DMS79 (cell line): Measurements from ENCODE around the gene TSPYL1.
A peak's percentile ranks its signal among the peaks of the same experiment; 100 is the strongest.

Experiments
- DNase-seq: peaks from one replicate; lab custom pipeline; 2025; lab: John Stamatoyannopoulos, UW

Gene TSPYL1

DNA sequence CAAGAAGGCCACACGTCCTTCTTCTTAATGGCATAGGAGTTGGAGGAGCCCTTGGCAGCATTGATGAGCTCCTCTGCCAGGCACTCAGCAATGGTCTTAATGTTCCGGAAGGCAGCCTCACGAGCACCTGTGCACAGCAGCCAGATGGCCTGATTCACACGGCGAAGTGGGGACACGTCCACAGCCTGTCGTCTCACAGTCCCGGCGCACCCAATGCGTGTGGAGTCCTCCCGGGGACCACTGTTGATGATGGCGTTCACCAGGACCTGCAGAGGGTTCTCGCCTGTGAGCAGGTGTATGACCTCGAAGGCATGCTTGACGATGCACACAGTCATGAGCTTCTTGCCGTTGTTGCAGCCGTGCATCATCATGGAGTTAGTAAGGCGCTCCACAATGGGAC, 21.2 kb downstream of the TSPYL1 start:
- no peak for DNase-seq

DNA sequence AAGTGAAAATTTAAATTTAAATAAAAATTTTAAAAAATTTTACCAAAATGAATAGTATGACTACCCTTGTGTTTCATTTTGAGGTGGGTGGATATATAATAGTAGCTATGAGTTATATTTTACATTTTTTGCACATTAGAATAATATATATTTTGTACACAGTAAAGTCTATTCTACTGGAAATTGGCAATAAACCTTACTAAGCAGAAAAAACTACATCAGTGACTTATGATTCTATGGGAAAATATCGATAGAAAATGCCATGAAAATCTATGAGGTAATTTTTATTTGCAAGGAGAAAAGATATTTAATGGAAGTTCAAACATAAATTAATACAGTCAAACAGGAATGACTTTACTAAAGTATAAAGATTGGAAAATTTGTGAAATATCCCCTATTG, 23.0 kb downstream of the TSPYL1 start:
- DNase-seq, result no peak

DNA sequence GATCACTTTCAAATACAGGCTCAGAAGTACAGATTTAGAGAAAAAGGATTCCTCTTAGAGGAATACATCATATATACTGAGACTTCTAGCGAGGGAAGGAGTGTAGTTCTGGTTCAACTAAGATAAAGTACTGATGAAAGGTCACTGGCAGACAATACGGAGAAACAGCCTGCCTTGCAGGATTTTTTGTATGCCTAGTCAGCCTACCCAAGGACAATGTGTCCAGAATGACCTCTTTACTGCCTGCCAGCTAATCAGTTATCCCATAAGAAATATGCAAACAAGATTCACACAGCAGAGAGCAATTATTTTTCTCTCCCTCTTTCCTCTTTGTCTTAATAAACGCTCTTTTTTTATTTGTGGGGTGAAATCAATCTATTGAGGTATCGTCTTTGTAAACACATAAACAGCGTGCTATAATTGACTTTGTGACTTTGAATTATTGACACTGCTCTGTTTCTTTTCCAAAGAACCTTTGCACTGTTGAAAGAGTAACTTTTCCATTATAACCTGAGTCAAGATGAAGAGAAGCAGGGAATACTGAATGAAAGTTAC, 24.4 kb downstream of the TSPYL1 start:
- DNase-seq, result no peak

DNA sequence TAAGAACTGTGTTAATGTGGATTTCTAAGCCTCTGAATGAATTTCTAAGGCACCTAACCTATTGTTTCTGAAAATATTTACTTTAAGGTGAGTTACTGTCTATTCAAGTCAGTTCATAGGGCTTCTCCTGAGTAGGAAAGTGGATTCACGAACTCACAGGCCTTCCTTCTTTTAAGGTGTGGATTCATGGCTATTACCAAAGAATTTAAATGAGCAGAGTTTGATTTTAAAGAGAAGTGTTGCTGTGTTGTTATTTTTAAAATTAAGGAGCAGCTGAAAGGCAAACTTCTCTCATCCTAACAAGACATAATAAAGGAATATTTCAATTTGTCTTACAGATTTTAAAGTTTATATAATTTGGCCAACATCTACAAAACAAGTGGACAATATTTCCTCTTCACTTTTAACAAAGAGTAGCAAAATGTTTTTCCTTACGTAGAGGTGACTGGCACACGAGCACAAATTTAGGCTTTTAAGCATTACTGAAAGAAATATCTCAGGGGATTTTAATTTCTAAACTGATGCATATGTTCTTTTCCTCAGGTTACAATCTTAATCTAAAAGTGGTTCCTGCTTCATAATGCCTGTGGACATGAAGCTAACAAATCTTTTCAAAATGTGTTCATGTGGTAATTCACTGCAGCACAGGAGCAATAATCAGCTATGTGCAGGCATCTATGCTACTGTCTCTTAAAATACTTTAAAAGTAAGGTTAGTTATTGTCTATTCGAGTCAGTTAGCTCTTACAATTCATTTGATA, 25.3 kb downstream of the TSPYL1 start:
- DNase-seq, result no peak

DNA sequence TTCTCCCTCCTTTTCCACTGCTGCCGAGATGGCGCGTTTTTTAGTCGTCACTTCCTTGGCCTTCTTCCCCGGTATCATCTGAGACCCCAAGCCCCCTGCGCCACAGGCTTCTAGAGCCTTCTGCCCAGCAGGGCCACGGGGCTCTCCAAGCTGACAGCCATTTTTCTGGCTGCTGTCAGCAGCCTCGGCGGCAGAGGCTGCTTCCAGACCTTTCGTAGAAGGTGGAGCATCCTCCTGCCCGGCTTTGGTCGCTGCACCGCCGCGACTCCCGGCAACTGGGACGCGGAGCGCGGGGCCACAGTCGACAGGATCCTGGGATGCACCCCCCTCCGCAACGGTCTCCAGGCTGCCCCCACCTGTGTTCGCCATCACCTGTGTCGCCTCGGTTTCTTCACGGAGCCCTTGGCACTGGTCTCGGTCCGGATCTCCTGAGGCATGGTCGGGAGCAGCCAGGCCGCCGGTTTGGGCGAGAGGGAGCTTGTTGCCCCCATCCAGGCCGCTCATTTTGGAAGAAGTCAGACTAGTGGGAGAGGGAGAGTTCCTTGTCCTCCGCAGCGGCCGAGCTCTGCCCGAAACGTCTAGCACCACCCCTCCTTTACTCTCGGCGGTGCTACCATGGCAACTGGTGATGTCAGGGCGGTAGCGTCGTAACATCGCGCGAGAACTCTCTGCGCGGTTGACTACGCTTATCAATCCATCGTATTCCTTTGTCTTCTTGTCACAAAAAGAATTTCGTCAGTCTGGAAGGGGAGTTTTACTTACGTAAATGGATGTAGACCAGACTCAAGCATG, 26.0 kb downstream of the TSPYL1 start, which contains the start of gene TSPYL4:
Gene TSPYL4 (minus strand): TSS at position 571 of the 792 bp plus-strand sequence. CDS start 67 bp downstream, at position 504.
- DNase-seq, result peak; percentile 91

DNA sequence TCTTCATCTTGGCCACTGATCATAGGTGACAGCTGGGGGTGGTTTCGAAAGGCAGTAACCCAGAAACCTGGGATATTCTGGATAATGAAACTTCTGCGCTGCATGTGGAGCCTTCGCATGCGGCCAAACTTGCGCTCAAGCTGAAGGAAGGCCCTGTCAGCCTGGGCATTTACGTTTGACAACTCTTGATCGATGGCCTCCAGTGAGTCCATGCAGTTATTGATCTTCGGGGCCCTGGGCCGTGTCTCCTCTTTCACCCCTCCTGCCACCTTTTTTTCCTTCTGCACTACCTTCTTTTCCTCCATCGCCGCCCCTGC, 26.6 kb downstream of the TSPYL1 start:
- DNase-seq, result no peak

DNA sequence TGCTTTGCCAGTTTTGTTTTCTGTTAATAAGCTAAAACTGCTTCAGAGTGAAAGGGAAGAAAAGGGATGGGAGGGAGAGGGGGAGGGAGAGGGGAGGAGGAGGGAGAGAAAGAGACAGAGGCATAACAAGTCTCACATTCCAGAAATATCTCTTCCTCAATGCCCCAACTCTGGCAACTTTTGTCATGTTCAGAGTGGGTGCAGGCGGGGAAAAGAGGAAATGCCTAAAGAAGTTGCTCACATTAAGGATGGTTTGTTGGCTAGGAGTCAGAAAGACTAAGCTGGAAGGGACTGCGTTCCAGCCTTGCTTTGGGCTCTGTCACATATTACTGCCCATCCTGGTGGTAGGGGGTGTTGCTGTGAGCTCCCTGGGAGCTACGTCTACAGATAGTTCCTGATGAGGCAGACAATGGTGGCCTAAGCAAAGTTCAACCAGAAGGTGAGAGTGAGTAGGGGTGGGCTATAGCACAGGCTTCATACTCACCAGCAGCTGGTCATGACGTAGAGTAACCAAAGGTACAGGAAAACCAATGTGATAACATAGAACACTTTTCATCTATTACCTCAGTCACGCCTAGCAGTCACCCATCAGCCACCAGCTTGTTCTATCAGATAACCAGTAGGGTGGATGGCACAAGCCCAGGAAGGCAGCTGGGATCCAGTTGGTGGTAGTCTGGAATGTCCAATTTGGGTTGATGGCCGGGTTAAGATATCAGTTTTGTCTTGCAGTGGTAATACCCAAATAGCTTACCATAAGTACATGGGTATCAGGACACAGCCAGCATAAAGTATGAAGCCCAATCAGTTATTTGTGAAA, 28.0 kb downstream of the TSPYL1 start:
- DNase-seq, result no peak

DNA sequence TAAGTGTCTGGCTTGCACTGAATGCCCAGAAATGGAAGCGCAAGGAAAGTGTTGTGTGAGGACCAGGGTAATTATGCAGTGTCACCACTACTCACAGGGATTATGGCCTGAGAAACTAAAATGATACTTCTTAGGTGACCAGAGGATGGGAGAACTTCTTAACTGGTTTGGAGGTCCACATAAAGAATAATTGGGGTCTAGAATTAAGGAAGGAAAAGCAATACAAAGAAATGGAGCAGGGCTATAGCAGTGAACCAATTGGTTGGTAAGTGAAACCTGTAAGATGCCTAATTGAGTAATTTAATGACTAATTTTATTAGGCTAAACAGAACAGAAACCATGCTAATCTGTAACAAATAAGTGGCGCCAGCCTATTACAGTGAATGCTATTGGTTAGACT, 31.2 kb downstream of the TSPYL1 start:
- no peak for DNase-seq

DNA sequence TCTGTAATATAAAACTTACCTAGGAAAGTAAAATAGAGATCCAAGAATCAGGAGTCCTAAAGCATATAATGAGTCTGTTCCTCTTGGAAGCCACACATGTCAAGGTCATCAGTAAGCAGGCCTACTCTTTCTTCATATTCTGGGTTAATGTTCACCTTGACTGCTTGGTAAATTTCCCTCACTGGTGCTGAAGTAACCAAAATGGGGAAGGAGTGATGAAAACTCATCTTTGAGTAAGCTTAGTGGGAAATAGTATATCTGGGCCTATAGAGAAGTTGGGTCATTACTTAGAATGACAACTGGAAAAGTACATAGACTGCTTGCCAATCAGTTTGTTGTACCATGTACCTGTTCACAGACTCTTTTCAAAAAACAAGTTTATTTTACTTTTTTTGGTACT, 32.4 kb downstream of the TSPYL1 start:
- no peak for DNase-seq

DNA sequence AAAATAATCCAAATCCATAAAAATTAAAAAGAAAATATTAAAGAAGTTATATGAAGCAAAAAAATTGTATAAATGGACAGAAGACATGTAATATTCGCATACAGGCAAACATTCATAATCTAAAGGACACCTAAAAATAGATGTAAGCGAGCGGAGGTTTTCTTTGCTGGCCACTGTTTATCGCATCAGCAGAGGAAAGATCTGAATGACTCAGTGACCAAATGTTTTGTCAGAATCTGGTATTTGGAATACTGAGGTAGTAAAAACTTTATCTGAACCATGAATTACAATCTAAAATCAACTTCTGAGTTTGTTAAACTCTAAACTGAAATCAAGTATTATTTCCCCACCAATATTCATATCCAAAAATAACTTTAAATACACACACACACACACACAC, 33.6 kb downstream of the TSPYL1 start:
- DNase-seq, result no peak

DNA sequence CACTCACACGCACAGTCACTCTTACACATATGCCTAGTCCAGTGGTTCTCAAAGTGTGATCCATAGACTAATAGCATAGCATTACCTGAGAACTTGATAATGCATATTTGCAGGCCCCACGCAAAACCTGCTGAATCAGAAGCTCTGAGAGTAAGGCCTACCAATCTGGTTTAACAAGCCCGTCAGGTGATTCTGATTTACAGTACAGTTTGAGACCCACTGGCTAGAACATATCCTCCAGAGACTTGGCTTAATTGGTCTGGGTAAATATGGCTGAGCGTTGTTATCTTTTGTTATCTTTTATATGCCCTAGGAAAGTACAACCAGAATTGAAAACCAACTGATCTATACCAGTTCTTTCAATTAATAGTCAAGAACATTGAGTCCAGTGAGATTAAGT, 35.4 kb downstream of the TSPYL1 start:
- no peak for DNase-seq

DNA sequence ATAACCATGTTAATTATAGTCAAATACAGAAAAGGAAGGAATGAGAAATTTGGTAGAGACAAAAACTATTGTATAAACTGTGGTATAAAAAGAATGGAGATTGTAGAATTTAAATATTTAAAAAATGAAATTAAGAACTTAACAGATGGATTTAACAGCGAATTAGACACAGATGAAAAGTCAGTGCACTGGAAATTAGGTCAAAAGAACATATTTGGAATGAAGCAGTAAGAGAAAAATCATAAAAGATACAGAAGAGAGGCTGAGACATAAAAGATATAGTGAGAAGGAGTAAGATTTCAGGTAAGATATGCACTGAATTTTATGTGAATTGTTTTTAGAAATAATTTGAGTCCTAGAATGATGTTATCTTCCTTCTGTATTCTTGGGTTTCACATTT, 39.9 kb downstream of the TSPYL1 start:
- no peak for DNase-seq

DNA sequence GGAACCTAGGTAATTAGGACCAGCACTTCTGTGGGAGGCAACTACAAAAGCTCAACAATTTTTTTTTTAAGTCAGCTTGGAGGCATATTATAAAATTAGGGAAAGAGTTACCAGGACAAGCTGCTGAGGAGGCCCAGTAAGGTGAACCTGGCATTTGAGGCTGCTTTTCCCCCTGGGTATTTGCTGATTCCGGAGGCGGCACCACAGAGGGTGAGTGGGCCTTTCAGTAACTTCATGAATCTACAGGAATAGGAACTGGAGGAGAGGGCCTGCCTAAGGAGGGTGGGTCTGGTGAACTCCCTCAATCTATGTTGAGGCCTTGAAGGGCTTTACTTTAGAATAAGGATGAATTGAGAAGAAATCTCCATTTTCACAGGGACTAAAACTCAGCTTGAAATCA, 40.5 kb downstream of the TSPYL1 start:
- DNase-seq, result no peak

DNA sequence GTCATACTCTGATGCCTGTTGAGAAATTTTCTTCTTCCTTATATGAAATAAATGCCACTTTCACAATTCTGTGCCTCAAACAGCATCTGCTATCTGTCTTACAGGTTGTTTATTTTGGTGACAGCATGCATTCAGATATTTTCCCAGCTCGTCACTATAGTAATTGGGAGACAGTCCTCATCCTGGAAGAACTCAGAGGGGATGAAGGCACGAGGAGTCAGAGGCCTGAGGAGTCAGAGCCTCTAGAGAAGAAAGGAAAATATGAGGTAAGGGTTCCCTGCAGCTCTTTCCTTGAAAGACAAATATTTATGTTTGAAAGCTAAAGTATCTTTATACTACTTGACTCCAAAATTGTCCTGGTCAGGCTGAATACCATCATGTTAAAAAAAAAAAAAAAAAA, 41.6 kb downstream of the TSPYL1 start:
- DNase-seq, result no peak

DNA sequence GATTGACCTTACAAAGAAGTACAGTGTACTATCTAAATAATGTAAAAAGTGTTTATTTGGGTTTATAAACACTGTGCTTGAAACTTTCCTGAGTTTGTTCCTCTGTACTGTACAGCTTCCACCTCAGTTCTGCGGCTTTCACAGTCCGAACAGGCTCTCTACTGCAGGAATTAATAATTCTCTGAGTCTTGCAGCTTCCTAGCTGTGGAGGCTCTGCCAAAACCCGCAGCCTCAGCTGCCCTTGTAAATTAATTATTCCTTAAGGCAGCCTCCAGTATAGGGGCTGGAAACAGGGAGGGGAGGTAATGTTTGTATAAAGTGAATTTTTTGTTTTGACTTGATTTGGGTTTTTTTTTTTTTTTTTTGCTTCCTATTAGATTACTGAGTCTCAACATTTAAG, 45.0 kb downstream of the TSPYL1 start:
- no peak for DNase-seq

DNA sequence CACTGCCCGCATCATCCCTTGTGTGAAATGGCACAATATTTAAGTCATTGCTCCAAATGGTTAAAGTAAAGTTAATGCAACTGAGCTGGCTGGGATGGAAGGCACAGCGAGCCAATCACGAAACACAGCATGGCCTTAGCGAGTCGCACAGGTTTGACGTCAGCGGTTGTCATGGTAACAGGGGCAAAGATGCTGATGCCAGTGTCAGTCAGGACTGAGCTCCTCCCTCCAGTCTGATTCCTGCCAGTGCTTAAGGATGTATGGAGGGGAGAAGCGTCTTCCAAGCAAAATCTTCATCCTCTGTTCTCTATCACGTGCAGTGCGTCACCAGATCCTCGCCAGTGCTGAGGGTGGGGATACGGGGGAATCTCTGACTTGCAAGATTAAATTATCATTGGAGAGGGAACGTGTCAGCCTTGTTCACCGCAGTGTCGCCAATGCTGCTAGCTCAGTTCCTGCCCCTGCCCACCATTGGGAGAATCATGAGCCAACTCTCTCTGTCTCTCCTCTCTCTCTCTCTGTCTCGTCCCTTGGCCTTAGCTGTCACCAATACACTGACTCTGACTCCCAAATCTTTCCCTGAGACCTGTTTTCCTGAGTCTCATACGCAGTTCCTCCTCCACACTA, 50.3 kb downstream of the TSPYL1 start:
- no peak for DNase-seq
